PFSK-1 (cell line): ENCODE measurements around the gene MYO1G.

Experiments used
- SIN3A ChIP-seq: IDR thresholded peaks from 2 replicates; pipeline ENCODE4 v1.6.1; 2012; ENCODE audit warnings: mild to moderate bottlenecking, low read length, moderate library complexity, borderline replicate concordance; ENCODE audit not compliant: insufficient read depth
- TAF1 ChIP-seq: IDR thresholded peaks from 2 replicates; pipeline ENCODE4 v1.6.1; 2012; ENCODE audit warnings: low read length, control low read depth, borderline replicate concordance; ENCODE audit not compliant: insufficient read depth
- TF ChIP-seq, protein P1 (sequence below), 2 experiments: IDR thresholded peaks; 2 replicates each; pipeline versions ENCODE4 v1.6.1 to v1.8.0; 2011 to 2012; ENCODE audit warnings: low read depth in 2 of 2, low read length in 2 of 2, control low read depth in 1 of 2, inconsistent platforms in 1 of 2, mild to moderate bottlenecking in 1 of 2, moderate library complexity in 1 of 2; ENCODE audit not compliant: insufficient read depth in 1 of 2

DNA sequence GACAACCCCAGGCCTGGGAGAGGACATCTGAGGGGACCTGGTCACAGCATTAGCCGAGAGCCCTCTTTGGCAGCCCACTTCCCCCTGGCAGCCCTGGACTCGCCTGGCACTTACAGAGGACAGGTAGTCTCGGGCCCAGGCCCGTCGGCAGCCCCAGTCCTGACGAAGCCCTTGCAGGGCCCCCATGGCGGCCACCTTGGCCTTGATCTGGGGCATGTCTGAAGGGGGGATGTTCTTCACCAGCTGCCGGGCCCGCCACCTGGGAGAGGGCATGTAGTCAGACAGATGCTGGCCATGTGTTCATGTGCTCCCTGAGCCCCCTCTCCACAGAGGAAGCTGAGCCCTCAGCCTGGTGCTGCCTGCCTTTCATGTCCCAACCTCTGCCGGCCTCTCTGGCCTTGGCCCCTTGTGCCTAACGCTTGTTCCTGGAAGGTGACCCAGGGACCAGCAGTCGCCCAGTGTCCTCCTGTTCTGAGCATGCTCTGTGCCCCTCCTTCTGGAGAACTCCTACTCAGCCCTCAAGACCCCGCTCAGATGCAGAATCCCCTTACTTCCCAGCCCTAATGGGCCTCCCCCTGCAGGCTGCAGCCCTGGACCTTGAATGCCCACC, 13.9 kb downstream of the MYO1G start:
- TF ChIP-seq SIN3A (no peak), TAF1 (no peak)
- TF ChIP-seq, protein P1, sequence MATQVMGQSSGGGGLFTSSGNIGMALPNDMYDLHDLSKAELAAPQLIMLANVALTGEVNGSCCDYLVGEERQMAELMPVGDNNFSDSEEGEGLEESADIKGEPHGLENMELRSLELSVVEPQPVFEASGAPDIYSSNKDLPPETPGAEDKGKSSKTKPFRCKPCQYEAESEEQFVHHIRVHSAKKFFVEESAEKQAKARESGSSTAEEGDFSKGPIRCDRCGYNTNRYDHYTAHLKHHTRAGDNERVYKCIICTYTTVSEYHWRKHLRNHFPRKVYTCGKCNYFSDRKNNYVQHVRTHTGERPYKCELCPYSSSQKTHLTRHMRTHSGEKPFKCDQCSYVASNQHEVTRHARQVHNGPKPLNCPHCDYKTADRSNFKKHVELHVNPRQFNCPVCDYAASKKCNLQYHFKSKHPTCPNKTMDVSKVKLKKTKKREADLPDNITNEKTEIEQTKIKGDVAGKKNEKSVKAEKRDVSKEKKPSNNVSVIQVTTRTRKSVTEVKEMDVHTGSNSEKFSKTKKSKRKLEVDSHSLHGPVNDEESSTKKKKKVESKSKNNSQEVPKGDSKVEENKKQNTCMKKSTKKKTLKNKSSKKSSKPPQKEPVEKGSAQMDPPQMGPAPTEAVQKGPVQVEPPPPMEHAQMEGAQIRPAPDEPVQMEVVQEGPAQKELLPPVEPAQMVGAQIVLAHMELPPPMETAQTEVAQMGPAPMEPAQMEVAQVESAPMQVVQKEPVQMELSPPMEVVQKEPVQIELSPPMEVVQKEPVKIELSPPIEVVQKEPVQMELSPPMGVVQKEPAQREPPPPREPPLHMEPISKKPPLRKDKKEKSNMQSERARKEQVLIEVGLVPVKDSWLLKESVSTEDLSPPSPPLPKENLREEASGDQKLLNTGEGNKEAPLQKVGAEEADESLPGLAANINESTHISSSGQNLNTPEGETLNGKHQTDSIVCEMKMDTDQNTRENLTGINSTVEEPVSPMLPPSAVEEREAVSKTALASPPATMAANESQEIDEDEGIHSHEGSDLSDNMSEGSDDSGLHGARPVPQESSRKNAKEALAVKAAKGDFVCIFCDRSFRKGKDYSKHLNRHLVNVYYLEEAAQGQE (IDR thresholded peaks at IDR 0.05; ENCODE audit: insufficient read depth in 1 of 2, low read depth in 2 of 2, low read length in 2 of 2) = no peak
